ENCODE results near the gene NUCKS1.

NUCKS1 gene

GRCh38 chr1:205786601-205787000, 36.6 kb upstream of the NUCKS1 start:
- H3K9ac ChIP-seq: no peak overlapping the region
- no peaks in the 10 kb centered on the region for H3K27me3 ChIP-seq (ENCODE audit: insufficient read depth, low read depth)
- no peak overlapping the region for H3K4me3 ChIP-seq (IDR thresholded peaks at IDR 0.05; ENCODE audit: insufficient read depth, low read depth, low read length)
- H2AFZ ChIP-seq (ENCODE audit: low read depth): no peak overlapping the region
- H4K20me1 ChIP-seq (ENCODE audit: insufficient read depth): no peaks in the 10 kb centered on the region
- no peaks in the 10 kb centered on the region for H3K79me2 ChIP-seq (ENCODE audit: insufficient read depth, low read depth)
- TF ChIP-seq CTCF (conservative IDR thresholded peaks at IDR 0.05; ENCODE audit: low read depth, low read length): no peak
- no peak overlapping the region for H3K4me2 ChIP-seq
- H3K4me1 ChIP-seq (ENCODE audit: low read depth, poor library complexity, severe bottlenecking): no peaks in the 10 kb centered on the region
- no peak overlapping the region for H3K27ac ChIP-seq
- no peaks in the 10 kb centered on the region for H3K36me3 ChIP-seq (ENCODE audit: insufficient read depth)

- Histone ChIP-seq H3K79me2 (ENCODE audit: insufficient read depth, low read depth) (no peaks in the 10 kb centered on the region), H3K27ac (no peak overlapping the region), H3K9ac (no peak overlapping the region), H3K27me3 (ENCODE audit: insufficient read depth, low read depth) (no peaks in the 10 kb centered on the region), H3K4me3 (IDR thresholded peaks at IDR 0.05; ENCODE audit: insufficient read depth, low read depth, low read length) (no peak overlapping the region), H3K4me2 (no peak overlapping the region), H4K20me1 (ENCODE audit: insufficient read depth) (no peaks in the 10 kb centered on the region), H3K36me3 (ENCODE audit: insufficient read depth) (no peaks in the 10 kb centered on the region), H3K4me1 (ENCODE audit: low read depth, poor library complexity, severe bottlenecking) (no peaks in the 10 kb centered on the region), H2AFZ (ENCODE audit: low read depth) (no peak overlapping the region)
- TF ChIP-seq CTCF (conservative IDR thresholded peaks at IDR 0.05; ENCODE audit: low read depth, low read length): no peak
Observed at GRCh38 chr1:205785446-205785845, 35.5 kb upstream of the NUCKS1 start.

- Histone ChIP-seq H3K27me3 (ENCODE audit: insufficient read depth, low read depth) (no peaks in the 10 kb centered on the region), H2AFZ (ENCODE audit: low read depth) (no peak overlapping the region), H3K27ac (no peak overlapping the region), H3K9ac (no peak overlapping the region), H3K4me1 (ENCODE audit: low read depth, poor library complexity, severe bottlenecking) (no peaks in the 10 kb centered on the region), H3K79me2 (ENCODE audit: insufficient read depth, low read depth) (no peaks in the 10 kb centered on the region), H3K36me3 (ENCODE audit: insufficient read depth) (no peaks in the 10 kb centered on the region), H3K4me2 (no peak overlapping the region), H3K4me3 (IDR thresholded peaks at IDR 0.05; ENCODE audit: insufficient read depth, low read depth, low read length) (no peak overlapping the region), H4K20me1 (ENCODE audit: insufficient read depth) (no peaks in the 10 kb centered on the region)
- TF ChIP-seq CTCF (conservative IDR thresholded peaks at IDR 0.05; ENCODE audit: low read depth, low read length): no peak
Observed at GRCh38 chr1:205783904-205784303, 33.9 kb upstream of the NUCKS1 start.

- Histone ChIP-seq H3K4me3 (IDR thresholded peaks at IDR 0.05; ENCODE audit: insufficient read depth, low read depth, low read length) (no peak overlapping the region), H3K9ac (no peak overlapping the region), H3K4me2 (no peak overlapping the region), H3K79me2 (ENCODE audit: insufficient read depth, low read depth) (no peaks in the 10 kb centered on the region), H3K27ac (no peak overlapping the region), H3K36me3 (ENCODE audit: insufficient read depth) (no peaks in the 10 kb centered on the region), H3K27me3 (ENCODE audit: insufficient read depth, low read depth) (no peaks in the 10 kb centered on the region), H4K20me1 (ENCODE audit: insufficient read depth) (no peaks in the 10 kb centered on the region), H3K4me1 (ENCODE audit: low read depth, poor library complexity, severe bottlenecking) (no peaks in the 10 kb centered on the region), H2AFZ (ENCODE audit: low read depth) (no peak overlapping the region)
- TF ChIP-seq CTCF (conservative IDR thresholded peaks at IDR 0.05; ENCODE audit: low read depth, low read length): no peak
Observed at GRCh38 chr1:205783433-205783795, 33.4 kb upstream of the NUCKS1 start.
